NCI-H524 treated with DMSO at 0.1 percent for 48 hours (cell line): ENCODE data around the gene GDPGP1.

Experiments
- DNase-seq: peaks from one replicate; lab custom pipeline; 2025; lab: John Stamatoyannopoulos, UW

The GDPGP1 gene

GRCh38 chr15:90205050-90205848 lies 28.8 kb upstream of the GDPGP1 start:
- peak; percentile 24 for DNase-seq

DNA sequence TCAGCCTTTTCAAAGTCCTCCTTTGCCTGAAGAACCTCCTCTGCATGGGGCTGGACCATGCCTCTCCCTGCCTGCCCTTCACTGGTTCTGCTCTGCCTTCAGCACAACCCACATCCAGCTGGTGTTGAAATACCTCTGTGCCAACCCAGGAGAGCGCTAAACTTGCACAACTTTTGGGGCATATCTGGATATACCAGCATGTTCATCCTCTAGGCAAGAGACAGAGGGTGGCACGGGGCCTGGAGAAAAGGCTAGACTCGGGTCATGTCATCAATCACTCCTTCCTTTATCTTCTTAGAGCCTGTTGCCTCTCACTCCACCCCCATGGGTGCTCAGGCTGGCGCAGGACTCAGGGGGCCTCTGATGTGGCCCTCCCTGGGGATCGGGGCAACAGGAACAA lies 28.1 kb upstream of the GDPGP1 start:
- no peak for DNase-seq

- DNase-seq, result no peak
These were observed 26.8 kb upstream of the GDPGP1 start for GRCh38 chr15:90207252-90207651.

GRCh38 chr15:90208356-90208755 lies 25.7 kb upstream of the GDPGP1 start:
- no peak for DNase-seq

GRCh38 chr15:90209591-90209990 lies 24.4 kb upstream of the GDPGP1 start:
- no peak for DNase-seq

DNA sequence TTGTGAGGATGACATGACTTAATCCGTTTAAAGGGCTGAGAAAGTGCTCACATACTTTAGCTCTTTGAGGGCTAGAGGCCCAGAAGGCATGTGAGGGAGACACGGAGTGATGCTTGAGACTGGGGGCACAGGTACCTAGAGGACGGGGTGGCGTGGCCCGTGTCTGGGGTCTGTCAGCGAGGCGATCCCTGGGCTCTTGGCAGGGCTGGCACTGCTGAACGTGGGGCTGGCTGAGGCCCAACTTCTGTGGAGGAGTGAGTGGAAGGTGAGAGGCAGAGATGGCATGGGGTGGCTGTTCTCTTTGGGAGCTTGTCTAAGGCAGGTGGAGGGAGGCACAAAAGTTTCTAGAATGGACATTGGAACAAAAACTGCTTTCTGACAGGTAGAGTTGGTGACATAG lies 23.4 kb upstream of the GDPGP1 start:
- no peak for DNase-seq

GRCh38 chr15:90211009-90211408 lies 23.0 kb upstream of the GDPGP1 start:
- DNase-seq, result no peak

GRCh38 chr15:90211440-90212143 lies 22.4 kb upstream of the GDPGP1 start:
- DNase-seq, result no peak

DNA sequence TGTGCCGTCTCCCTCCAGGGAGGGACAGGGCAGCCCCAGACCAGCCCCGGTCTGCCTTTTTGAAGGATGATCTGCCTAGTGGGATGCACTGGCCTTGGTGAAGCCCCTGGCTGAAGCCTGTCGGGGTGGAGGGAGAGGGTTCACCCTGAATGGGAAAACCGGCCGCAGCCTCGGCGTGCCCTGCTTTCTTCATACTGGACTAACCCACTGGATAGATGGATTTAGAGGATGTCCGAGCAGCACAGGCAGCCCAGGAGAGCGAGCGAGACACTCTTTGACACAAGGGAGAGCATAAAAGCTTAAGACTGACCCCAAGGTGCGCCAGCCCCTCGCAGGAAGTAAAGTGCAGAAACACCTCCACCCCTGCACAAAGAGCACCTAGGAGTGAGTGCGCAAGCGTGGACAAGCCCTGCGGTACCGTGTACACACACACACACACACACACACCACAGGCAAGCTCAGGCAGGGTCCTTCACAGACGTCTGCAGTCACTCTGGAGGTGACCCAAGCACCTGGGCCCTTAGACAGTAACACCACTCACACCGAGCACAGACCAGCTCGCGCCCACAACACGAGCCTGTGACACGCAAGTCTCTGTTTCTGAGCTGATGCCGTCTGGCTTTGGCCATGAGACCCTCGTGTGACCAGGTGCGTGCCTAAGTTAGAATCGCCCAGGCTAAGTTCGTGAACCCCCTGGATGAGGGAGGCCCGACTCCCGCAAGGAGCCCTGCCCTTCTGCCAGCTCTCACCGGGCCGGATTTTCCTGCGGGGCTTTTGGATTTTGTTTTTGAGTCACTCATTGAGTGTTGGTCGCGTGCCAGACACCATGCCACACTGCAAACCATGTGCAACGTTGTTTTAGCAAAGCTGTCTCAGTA lies 21.5 kb upstream of the GDPGP1 start:
- DNase-seq, result no peak

GRCh38 chr15:90213122-90213817 lies 20.7 kb upstream of the GDPGP1 start:
- peak; percentile 66 for DNase-seq

- DNase-seq, result peak; percentile 52
These were observed 20.2 kb upstream of the GDPGP1 start for GRCh38 chr15:90213818-90214204.

DNA sequence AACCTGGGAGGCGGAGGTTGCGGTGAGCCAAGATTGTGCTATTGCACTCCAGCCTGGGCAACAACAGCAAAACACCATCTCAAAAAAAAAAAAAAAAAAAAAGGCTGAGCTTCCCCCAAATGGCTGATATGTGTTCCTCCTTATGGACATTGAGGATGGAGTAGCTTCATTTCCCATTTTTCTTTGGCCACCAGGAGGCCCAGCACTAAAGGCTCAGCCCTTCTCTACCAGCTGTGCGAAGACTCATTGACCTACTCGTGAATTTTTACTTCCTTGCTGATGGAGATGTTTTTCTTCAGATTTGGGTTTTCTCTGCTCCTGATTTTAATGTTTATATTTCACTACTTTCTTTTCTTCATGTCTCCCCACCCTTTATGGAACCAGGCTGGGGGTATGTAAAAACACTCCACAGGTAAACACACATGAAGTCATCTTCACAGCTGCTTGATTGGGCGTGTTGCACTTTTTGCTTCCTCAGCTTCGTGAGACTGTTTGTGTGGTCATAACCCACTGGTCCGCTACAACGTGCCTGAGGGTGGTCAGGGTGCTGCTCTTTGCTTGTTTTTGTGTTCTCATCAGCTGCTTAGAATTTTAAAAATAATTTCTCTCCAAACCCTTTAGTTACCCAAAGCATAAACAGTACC lies 19.3 kb upstream of the GDPGP1 start:
- DNase-seq, result no peak

- no peak for DNase-seq
These were observed 16.2 kb upstream of the GDPGP1 start for GRCh38 chr15:90217671-90218394.

- DNase-seq, result no peak
These were observed 14.4 kb upstream of the GDPGP1 start for GRCh38 chr15:90219421-90220141.

GRCh38 chr15:90221246-90221900 lies 12.6 kb upstream of the GDPGP1 start:
- DNase-seq, result peak; percentile 60

DNA sequence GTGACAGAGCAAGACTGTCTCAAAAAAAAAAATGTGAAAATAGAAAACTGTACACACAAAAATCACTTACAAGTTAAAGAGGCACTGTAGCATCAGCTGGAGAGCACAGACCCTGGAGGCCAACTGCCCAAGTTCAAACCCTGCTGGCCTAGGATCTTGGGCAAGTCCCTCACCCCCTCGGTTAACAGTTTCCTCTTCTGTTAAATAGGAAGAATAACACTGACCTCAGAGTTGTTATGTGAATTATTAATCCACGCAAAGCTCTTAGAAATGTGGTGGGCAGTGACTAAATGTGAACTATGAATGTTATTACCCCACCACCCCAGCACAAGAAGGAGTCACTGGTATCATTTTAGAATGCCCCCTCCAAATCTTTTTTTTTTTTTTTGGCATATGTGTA lies 11.5 kb upstream of the GDPGP1 start:
- no peak for DNase-seq

GRCh38 chr15:90223441-90224165 lies 10.4 kb upstream of the GDPGP1 start:
- DNase-seq, result no peak

DNA sequence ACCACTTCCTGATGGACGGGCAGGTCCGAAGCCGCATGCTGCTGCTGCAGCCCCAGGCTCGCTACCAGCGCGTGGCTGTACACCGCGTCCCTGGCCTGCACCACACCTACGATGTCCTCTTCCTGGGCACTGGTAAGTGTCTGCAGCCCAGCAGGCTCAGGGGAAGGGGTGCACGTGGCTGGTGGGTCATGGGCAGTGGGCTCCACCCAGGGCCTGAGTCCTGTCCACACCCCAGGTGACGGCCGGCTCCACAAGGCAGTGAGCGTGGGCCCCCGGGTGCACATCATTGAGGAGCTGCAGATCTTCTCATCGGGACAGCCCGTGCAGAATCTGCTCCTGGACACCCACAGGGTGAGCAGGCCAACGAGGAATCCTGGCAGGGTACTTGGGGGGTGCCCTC lies 9.0 kb upstream of the GDPGP1 start:
- no peak for DNase-seq
